PFSK-1 (cell line): ENCODE results near the gene FMNL2.

Source experiments
- POLR2AphosphoS5 ChIP-seq: IDR thresholded peaks from 2 replicates; pipeline ENCODE4 v1.6.1; 2012; ENCODE audit warnings: low read depth, mild to moderate bottlenecking, control low read depth, low read length, moderate library complexity
- SIN3A ChIP-seq: IDR thresholded peaks from 2 replicates; pipeline ENCODE4 v1.6.1; 2012; ENCODE audit warnings: mild to moderate bottlenecking, low read length, moderate library complexity, borderline replicate concordance; ENCODE audit not compliant: insufficient read depth
- TAF1 ChIP-seq: IDR thresholded peaks from 2 replicates; pipeline ENCODE4 v1.6.1; 2012; ENCODE audit warnings: low read length, control low read depth, borderline replicate concordance; ENCODE audit not compliant: insufficient read depth

- TF ChIP-seq SIN3A (no peak), TAF1 (no peak), POLR2AphosphoS5 (no peak)
Observed at GRCh38 chr2:152499331-152499816, 164.4 kb downstream of the FMNL2 start.
